Activated T-cell treated with anti-CD3 and anti-CD28 coated beads, Interleukin-2, amount 50 U/mL, for 72 hours (primary cell): Measurements from ENCODE around the gene TNFAIP2. TPM values are rescaled to one million over a fixed set of nuclear protein-coding genes. Genes with fewer than 3 reads are reported as not detected.

Experiments used
- ATAC-seq, 2 donors: fragments of 150-1000 bp; cut with Tn5 transposase; replicated peaks in 1 of 2; 2 replicates each; pipeline ENCODE4 v1.10.0; 2021; ENCODE audit warnings: moderate library complexity in 2 of 2, mild to moderate bottlenecking in 1 of 2
- DNase-seq, 2 donors: peaks; one replicate each; pipeline ENCODE4 v3.0.0; 2021 to 2022; ENCODE audit warnings: mixed read lengths in 1 of 2
- H3K27ac Mint-ChIP-seq: one replicate; pipeline ENCODE4 v1.8.0; 2022; ENCODE audit warnings: mild to moderate bottlenecking, moderate library complexity, mixed read lengths
- H3K27me3 Mint-ChIP-seq: one replicate; pipeline ENCODE4 v1.8.0; 2022; ENCODE audit warnings: low read depth, mixed read lengths
- H3K36me3 Mint-ChIP-seq, 2 donors: one replicate each; pipeline ENCODE4 v1.8.0; 2022; ENCODE audit warnings: mixed read lengths in 2 of 2, mild to moderate bottlenecking in 1 of 2; ENCODE audit not compliant: insufficient read depth in 2 of 2
- H3K4me1 Mint-ChIP-seq: one replicate; pipeline ENCODE4 v1.8.0; 2022; ENCODE audit warnings: low read depth, mixed read lengths
- H3K4me3 Mint-ChIP-seq, 2 donors: one replicate each; pipeline ENCODE4 v1.8.0; 2022; ENCODE audit warnings: mild to moderate bottlenecking in 2 of 2, mixed read lengths in 2 of 2, moderate library complexity in 2 of 2
- H3K9me3 Mint-ChIP-seq, 2 donors: one replicate each; pipeline ENCODE4 v1.8.0; 2022; ENCODE audit warnings: mixed read lengths in 2 of 2
- total RNA-seq, 2 donors: library from RNA; stranded (reverse); gene quantifications; one replicate each; pipeline ENCODE4 v1.2.3, GENCODE V29; 2022

The TNFAIP2 gene
- total RNA-seq, 2 donors from 2014 or later = 8.8 to 12.2 TPM

GRCh38 chr14:103134919-103135318 lies 11.7 kb downstream of the TNFAIP2 start:
- no peak overlapping the region for H3K4me3 Mint-ChIP-seq
- no peaks in the 10 kb centered on the region for H3K9me3 Mint-ChIP-seq
- ATAC-seq = no peak
- no peaks in the 10 kb centered on the region for H3K36me3 Mint-ChIP-seq
- H3K27me3 Mint-ChIP-seq = no peaks in the 10 kb centered on the region
- DNase-seq = no peak
- H3K27ac Mint-ChIP-seq = no peak overlapping the region
- H3K4me1 Mint-ChIP-seq = no peaks in the 10 kb centered on the region

GRCh38 chr14:103135333-103136260 lies 12.3 kb downstream of the TNFAIP2 start:
- Mint-ChIP-seq H3K27me3 (no peaks in the 10 kb centered on the region), H3K9me3 (no peaks in the 10 kb centered on the region), H3K27ac (no peak overlapping the region), H3K4me1 (peaks cover 2% of the 10 kb centered on the region), H3K36me3 (no peaks in the 10 kb centered on the region), H3K4me3 (no peak overlapping the region)
- no peak for ATAC-seq
- no peak for DNase-seq

- Mint-ChIP-seq H3K27ac (no peak overlapping the region), H3K4me1 (peaks cover 8% of the 10 kb centered on the region), H3K4me3 (no peak overlapping the region), H3K27me3 (peaks cover 5% of the 10 kb centered on the region), H3K9me3 (no peaks in the 10 kb centered on the region), H3K36me3 (no peaks in the 10 kb centered on the region)
- ATAC-seq = no peak
- no peak for DNase-seq
Measured at GRCh38 chr14:103136388-103137271, 13.4 kb downstream of the TNFAIP2 start.

- Mint-ChIP-seq H3K36me3 (no peaks in the 10 kb centered on the region), H3K4me3 (no peak overlapping the region), H3K27me3 (peaks cover 16% of the 10 kb centered on the region), H3K4me1 (peaks cover 8% of the 10 kb centered on the region), H3K9me3 (no peaks in the 10 kb centered on the region), H3K27ac (no peak overlapping the region)
- ATAC-seq = no peak
- DNase-seq = no peak
Measured at GRCh38 chr14:103137689-103138300, 14.5 kb downstream of the TNFAIP2 start.

- H3K4me1 Mint-ChIP-seq = peaks cover 8% of the 10 kb centered on the region
- H3K36me3 Mint-ChIP-seq = no peaks in the 10 kb centered on the region
- H3K9me3 Mint-ChIP-seq = no peaks in the 10 kb centered on the region
- no peak for DNase-seq
- H3K27me3 Mint-ChIP-seq = peaks cover 23% of the 10 kb centered on the region
- no peak overlapping the region for H3K4me3 Mint-ChIP-seq
- no peak overlapping the region for H3K27ac Mint-ChIP-seq
- no peak for ATAC-seq
Measured at GRCh38 chr14:103138301-103139131, 15.3 kb downstream of the TNFAIP2 start.

GRCh38 chr14:103139132-103140025 lies 16.1 kb downstream of the TNFAIP2 start:
- DNase-seq (no peak), ATAC-seq (no peak)
- H3K4me1 Mint-ChIP-seq = peaks cover 8% of the 10 kb centered on the region
- H3K36me3 Mint-ChIP-seq = no peaks in the 10 kb centered on the region
- no peaks in the 10 kb centered on the region for H3K9me3 Mint-ChIP-seq
- H3K27me3 Mint-ChIP-seq = peaks cover 25% of the 10 kb centered on the region
- H3K4me3 Mint-ChIP-seq = no peak overlapping the region
- no peak overlapping the region for H3K27ac Mint-ChIP-seq

- Mint-ChIP-seq H3K36me3 (no peaks in the 10 kb centered on the region), H3K9me3 (no peaks in the 10 kb centered on the region), H3K4me3 (no peak overlapping the region), H3K4me1 (peaks cover 8% of the 10 kb centered on the region), H3K27me3 (peaks cover 25% of the 10 kb centered on the region), H3K27ac (no peak overlapping the region)
- DNase-seq = no peak
- ATAC-seq = peak; percentile 41 to 43
Measured at GRCh38 chr14:103140316-103141109, 17.3 kb downstream of the TNFAIP2 start.

GRCh38 chr14:103141117-103141796 lies 18.0 kb downstream of the TNFAIP2 start:
- H3K27ac Mint-ChIP-seq = no peak overlapping the region
- H3K27me3 Mint-ChIP-seq = peaks cover 30% of the 10 kb centered on the region

GRCh38 chr14:103142026-103142425 lies 18.8 kb downstream of the TNFAIP2 start:
- no peak overlapping the region for H3K4me3 Mint-ChIP-seq
- ATAC-seq (no peak), DNase-seq (no peak)
- peaks cover 8% of the 10 kb centered on the region for H3K4me1 Mint-ChIP-seq
- no peaks in the 10 kb centered on the region for H3K36me3 Mint-ChIP-seq
- no peak overlapping the region for H3K27ac Mint-ChIP-seq
- H3K27me3 Mint-ChIP-seq = peaks cover 37% of the 10 kb centered on the region
- H3K9me3 Mint-ChIP-seq = no peaks in the 10 kb centered on the region

More at GRCh38 chr14:103141117-103141796, 18.0 kb downstream of the TNFAIP2 start:
- DNase-seq (peak; percentile 58 to 61), ATAC-seq (peak in 1 of 2 donors; percentile 56)
- H3K4me1 Mint-ChIP-seq = peaks cover 8% of the 10 kb centered on the region
- H3K36me3 Mint-ChIP-seq = no peaks in the 10 kb centered on the region
- no peak overlapping the region for H3K4me3 Mint-ChIP-seq
- no peaks in the 10 kb centered on the region for H3K9me3 Mint-ChIP-seq

- H3K36me3 Mint-ChIP-seq = no peaks in the 10 kb centered on the region
- H3K9me3 Mint-ChIP-seq = no peaks in the 10 kb centered on the region
Measured at GRCh38 chr14:103142721-103143302, 19.6 kb downstream of the TNFAIP2 start.

More at GRCh38 chr14:103142721-103143302, 19.6 kb downstream of the TNFAIP2 start:
- DNase-seq (no peak), ATAC-seq (no peak)
- H3K4me3 Mint-ChIP-seq = no peak overlapping the region
- H3K27me3 Mint-ChIP-seq = peaks cover 40% of the 10 kb centered on the region
- H3K27ac Mint-ChIP-seq = no peak overlapping the region
- H3K4me1 Mint-ChIP-seq = peaks cover 8% of the 10 kb centered on the region
